Neural cell (in vitro differentiated cells): Measurements from ENCODE around the gene TMEM164.

Source experiments
- MXI1 ChIP-seq: fragments of 450-650 bp; conservative IDR thresholded peaks from 2 replicates; pipeline ENCODE4 v1.6.1; 2014; ENCODE audit warnings: antibody characterized with exemption, mild to moderate bottlenecking; ENCODE audit not compliant: poor library complexity, severe bottlenecking
- TF ChIP-seq, protein P1 (sequence below): fragments of 450-650 bp; IDR thresholded peaks from 2 replicates; pipeline ENCODE4 v1.5.1; 2014; ENCODE audit warnings: antibody characterized with exemption, mild to moderate bottlenecking, moderate library complexity; ENCODE audit not compliant: poor library complexity, severe bottlenecking
- TF ChIP-seq, protein P2 (sequence below): IDR thresholded peaks from 2 replicates; pipeline ENCODE4 v1.6.1; 2012; ENCODE audit warnings: borderline replicate concordance

DNA sequence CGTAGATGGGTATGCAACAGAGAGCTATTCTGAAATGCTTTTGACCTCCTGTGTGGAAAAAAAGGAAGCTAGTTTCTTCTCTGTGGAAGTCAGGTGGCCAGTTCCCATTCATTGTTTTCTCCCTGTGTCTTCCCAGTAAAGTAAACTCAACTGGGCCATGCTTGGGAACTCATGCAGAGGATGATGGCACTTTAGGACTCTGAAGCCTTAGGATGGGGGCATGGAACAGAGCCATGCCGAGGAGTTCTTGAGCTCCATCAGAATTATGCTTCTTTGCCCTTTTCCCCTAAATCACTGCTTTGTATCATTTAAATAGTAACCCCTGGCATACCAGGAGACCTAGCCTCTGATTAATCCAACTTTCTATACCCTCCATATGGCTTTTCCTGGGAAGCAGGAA lies 3.2 kb downstream of the TMEM164 start:
- TF ChIP-seq, protein P1, sequence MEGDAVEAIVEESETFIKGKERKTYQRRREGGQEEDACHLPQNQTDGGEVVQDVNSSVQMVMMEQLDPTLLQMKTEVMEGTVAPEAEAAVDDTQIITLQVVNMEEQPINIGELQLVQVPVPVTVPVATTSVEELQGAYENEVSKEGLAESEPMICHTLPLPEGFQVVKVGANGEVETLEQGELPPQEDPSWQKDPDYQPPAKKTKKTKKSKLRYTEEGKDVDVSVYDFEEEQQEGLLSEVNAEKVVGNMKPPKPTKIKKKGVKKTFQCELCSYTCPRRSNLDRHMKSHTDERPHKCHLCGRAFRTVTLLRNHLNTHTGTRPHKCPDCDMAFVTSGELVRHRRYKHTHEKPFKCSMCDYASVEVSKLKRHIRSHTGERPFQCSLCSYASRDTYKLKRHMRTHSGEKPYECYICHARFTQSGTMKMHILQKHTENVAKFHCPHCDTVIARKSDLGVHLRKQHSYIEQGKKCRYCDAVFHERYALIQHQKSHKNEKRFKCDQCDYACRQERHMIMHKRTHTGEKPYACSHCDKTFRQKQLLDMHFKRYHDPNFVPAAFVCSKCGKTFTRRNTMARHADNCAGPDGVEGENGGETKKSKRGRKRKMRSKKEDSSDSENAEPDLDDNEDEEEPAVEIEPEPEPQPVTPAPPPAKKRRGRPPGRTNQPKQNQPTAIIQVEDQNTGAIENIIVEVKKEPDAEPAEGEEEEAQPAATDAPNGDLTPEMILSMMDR = no peak
- TF ChIP-seq MXI1 = no peak
- TF ChIP-seq, protein P2, sequence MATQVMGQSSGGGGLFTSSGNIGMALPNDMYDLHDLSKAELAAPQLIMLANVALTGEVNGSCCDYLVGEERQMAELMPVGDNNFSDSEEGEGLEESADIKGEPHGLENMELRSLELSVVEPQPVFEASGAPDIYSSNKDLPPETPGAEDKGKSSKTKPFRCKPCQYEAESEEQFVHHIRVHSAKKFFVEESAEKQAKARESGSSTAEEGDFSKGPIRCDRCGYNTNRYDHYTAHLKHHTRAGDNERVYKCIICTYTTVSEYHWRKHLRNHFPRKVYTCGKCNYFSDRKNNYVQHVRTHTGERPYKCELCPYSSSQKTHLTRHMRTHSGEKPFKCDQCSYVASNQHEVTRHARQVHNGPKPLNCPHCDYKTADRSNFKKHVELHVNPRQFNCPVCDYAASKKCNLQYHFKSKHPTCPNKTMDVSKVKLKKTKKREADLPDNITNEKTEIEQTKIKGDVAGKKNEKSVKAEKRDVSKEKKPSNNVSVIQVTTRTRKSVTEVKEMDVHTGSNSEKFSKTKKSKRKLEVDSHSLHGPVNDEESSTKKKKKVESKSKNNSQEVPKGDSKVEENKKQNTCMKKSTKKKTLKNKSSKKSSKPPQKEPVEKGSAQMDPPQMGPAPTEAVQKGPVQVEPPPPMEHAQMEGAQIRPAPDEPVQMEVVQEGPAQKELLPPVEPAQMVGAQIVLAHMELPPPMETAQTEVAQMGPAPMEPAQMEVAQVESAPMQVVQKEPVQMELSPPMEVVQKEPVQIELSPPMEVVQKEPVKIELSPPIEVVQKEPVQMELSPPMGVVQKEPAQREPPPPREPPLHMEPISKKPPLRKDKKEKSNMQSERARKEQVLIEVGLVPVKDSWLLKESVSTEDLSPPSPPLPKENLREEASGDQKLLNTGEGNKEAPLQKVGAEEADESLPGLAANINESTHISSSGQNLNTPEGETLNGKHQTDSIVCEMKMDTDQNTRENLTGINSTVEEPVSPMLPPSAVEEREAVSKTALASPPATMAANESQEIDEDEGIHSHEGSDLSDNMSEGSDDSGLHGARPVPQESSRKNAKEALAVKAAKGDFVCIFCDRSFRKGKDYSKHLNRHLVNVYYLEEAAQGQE = no peak
